ENCODE data around the gene LRP6.

The LRP6 gene

DNA sequence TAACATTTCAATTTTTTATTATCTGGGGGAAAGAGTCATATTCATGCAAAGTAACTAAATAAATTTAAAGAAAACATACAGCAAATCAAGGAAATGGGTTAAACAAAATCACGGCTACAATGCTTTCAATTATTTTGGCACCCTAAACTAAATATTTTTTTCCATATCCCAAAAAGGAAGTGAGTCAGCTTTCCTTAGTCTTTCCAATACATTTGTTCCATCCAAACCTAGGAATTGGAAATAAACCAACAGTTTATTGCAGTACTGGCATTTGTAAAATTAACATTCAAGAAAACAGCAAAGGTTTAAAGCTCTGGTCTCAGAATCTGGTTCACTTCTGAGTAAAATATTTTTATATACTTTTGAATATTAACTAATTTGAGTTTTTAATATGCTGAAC lies 106.9 kb downstream of the LRP6 start:
- Histone ChIP-seq H3K4me1 (ENCODE audit: control insufficient read depth, low read length) (no peaks in the 10 kb centered on the region), H3K27ac (ENCODE audit: low read depth, low read length) (no peak overlapping the region), H3K4me3 (ENCODE audit: low read length) (no peak overlapping the region), H3K36me3 (ENCODE audit: control insufficient read depth, low read length) (peaks cover 23% of the 10 kb centered on the region), H3K79me2 (ENCODE audit: control insufficient read depth, low read length) (no peaks in the 10 kb centered on the region), H3F3A (ENCODE audit: control insufficient read depth, insufficient read depth) (no peaks in the 10 kb centered on the region), H3K9me3 (ENCODE audit: control insufficient read depth, insufficient read depth, low read length) (no peaks in the 10 kb centered on the region), H3K9me2 (replicated peaks; ENCODE audit: control insufficient read depth, low read length) (no peaks in the 10 kb centered on the region), H3K4me2 (ENCODE audit: low read length) (no peak overlapping the region), H4K20me1 (ENCODE audit: control insufficient read depth, insufficient read depth, low read depth, low read length) (no peaks in the 10 kb centered on the region), H3K27me3 (ENCODE audit: control insufficient read depth, low read length) (no peaks in the 10 kb centered on the region)
- TF ChIP-seq, protein P1, sequence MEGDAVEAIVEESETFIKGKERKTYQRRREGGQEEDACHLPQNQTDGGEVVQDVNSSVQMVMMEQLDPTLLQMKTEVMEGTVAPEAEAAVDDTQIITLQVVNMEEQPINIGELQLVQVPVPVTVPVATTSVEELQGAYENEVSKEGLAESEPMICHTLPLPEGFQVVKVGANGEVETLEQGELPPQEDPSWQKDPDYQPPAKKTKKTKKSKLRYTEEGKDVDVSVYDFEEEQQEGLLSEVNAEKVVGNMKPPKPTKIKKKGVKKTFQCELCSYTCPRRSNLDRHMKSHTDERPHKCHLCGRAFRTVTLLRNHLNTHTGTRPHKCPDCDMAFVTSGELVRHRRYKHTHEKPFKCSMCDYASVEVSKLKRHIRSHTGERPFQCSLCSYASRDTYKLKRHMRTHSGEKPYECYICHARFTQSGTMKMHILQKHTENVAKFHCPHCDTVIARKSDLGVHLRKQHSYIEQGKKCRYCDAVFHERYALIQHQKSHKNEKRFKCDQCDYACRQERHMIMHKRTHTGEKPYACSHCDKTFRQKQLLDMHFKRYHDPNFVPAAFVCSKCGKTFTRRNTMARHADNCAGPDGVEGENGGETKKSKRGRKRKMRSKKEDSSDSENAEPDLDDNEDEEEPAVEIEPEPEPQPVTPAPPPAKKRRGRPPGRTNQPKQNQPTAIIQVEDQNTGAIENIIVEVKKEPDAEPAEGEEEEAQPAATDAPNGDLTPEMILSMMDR (IDR thresholded peaks at IDR 0.05; ENCODE audit: low read depth, low read length, poor library complexity, severe bottlenecking) = no peak
- no peak for TF ChIP-seq EZH2phosphoT487 (IDR thresholded peaks at IDR 0.05; ENCODE audit: borderline replicate concordance, low read length)

- Histone ChIP-seq H3K4me3 (ENCODE audit: low read length) (no peak overlapping the region), H3K79me2 (ENCODE audit: control insufficient read depth, low read length) (no peaks in the 10 kb centered on the region), H3K9me3 (ENCODE audit: control insufficient read depth, insufficient read depth, low read length) (no peaks in the 10 kb centered on the region), H3K4me2 (ENCODE audit: low read length) (no peak overlapping the region), H3K27me3 (ENCODE audit: control insufficient read depth, low read length) (no peaks in the 10 kb centered on the region), H3K36me3 (ENCODE audit: control insufficient read depth, low read length) (peaks cover 17% of the 10 kb centered on the region), H3K27ac (ENCODE audit: low read depth, low read length) (no peak overlapping the region), H3K4me1 (ENCODE audit: control insufficient read depth, low read length) (no peaks in the 10 kb centered on the region), H4K20me1 (ENCODE audit: control insufficient read depth, insufficient read depth, low read depth, low read length) (no peaks in the 10 kb centered on the region), H3F3A (ENCODE audit: control insufficient read depth, insufficient read depth) (no peaks in the 10 kb centered on the region), H3K9me2 (replicated peaks; ENCODE audit: control insufficient read depth, low read length) (no peaks in the 10 kb centered on the region)
- no peak for TF ChIP-seq EZH2phosphoT487 (IDR thresholded peaks at IDR 0.05; ENCODE audit: borderline replicate concordance, low read length)
- TF ChIP-seq, protein P1 (IDR thresholded peaks at IDR 0.05; ENCODE audit: low read depth, low read length, poor library complexity, severe bottlenecking) = no peak
Measured at GRCh38 chr12:12158858-12159257, 108.0 kb downstream of the LRP6 start.

DNA sequence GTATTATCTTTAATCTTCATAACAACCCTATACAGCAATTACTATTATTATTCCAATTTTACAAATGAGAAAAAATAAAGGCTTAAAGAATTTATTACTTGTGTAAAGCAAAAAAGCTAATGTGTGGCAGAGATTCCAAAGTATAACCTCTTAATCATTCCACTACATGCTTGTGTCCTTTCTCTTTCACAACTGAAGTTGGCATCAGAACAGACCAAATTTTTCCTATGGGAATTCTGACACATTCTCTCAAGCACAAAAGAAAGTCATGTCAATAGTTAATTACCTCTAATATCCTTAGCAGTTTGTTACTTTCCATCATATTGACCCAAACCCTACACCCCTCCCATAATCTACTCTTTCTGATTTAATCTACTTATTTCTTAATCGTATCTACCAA lies 109.4 kb downstream of the LRP6 start:
- H3K27me3 ChIP-seq (ENCODE audit: control insufficient read depth, low read length) = no peaks in the 10 kb centered on the region

More for the DNA sequence above, 109.4 kb downstream of the LRP6 start:
- Histone ChIP-seq H3F3A (ENCODE audit: control insufficient read depth, insufficient read depth) (no peaks in the 10 kb centered on the region), H3K4me1 (ENCODE audit: control insufficient read depth, low read length) (no peaks in the 10 kb centered on the region), H4K20me1 (ENCODE audit: control insufficient read depth, insufficient read depth, low read depth, low read length) (no peaks in the 10 kb centered on the region), H3K4me2 (ENCODE audit: low read length) (no peak overlapping the region), H3K27ac (ENCODE audit: low read depth, low read length) (no peak overlapping the region), H3K79me2 (ENCODE audit: control insufficient read depth, low read length) (no peaks in the 10 kb centered on the region), H3K4me3 (ENCODE audit: low read length) (no peak overlapping the region), H3K36me3 (ENCODE audit: control insufficient read depth, low read length) (peaks cover 17% of the 10 kb centered on the region), H3K9me2 (replicated peaks; ENCODE audit: control insufficient read depth, low read length) (no peaks in the 10 kb centered on the region), H3K9me3 (ENCODE audit: control insufficient read depth, insufficient read depth, low read length) (no peaks in the 10 kb centered on the region)
- TF ChIP-seq, protein P1 (IDR thresholded peaks at IDR 0.05; ENCODE audit: low read depth, low read length, poor library complexity, severe bottlenecking) = no peak
- no peak for TF ChIP-seq EZH2phosphoT487 (IDR thresholded peaks at IDR 0.05; ENCODE audit: borderline replicate concordance, low read length)
